Superior temporal gyrus (tissue), 1 donor: ENCODE measurements around the gene APCDD1.

Source experiments
- DNase-seq: peaks from one replicate; pipeline ENCODE4 v3.0.0-alpha.2; 2016; ENCODE audit errors: extremely low spot score

Gene APCDD1

GRCh38 chr18:10453806-10454680, at the start of gene APCDD1:
TSS of gene APCDD1 (plus strand) at chr18:10454635. CDS start at chr18:10454982, 347 bp downstream.
- peak; percentile 71 for DNase-seq

DNA sequence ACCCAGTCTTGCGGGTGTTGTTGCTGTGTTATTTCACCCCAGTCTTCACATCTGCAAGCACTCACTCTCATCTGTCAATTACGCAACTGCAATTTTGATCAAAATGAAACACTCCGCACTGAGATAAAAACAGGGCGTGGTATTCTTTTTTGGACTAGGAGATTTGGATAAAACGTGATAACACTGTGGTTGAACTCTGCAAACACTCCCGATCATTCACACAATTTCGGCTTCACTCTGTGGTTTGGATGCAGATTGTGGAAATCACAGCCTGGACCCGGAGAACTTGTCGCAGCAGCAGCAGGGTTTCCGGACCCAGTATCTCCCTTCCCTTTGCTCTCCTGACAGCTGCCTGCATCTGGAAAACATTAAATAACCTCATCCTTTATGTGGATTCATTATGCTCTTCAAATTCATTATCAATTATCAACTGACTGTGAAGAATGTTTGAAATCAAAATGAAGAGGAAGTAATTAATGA, 49.4 kb upstream of the APCDD1 start:
- DNase-seq: no peak

DNA sequence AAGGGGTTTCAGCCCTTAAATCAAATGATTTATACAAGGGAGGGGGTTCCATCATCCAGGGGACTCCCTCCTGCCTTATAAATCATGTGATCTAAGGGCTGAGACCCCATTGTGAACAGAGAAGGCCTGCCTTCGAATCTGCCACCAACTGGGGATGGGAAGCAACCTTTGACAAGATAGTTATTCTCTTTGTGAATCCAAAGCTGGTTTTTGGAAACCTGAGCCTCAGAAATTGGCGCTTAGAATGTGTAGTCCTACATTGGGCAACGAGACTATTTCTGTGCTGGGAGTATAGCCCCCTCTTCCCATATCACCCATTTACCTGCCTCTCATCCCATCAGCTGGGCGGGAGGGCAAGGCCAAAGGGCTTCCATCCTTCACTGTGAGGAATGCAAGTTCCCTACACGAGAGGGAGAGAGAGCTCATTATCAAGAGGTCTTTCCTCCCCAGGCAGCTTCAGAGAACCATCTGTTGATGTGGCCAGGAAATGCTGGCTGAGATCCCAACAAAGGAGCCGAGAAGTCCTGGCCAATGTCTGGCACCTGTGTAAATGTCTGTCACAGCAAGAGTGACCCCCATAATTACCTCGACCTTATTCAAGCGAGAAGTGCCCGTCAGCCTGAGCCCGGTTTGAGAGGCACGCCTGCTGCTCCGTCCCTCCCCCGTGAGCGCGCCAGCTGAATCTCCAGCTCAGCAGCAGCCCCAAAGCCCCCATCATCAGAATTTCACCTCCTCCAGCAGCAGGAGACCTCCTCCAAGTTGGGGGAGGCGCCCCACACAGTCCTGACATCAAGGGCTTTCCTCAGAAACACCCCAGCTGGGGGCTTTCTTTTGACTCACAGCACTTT, 48.4 kb upstream of the APCDD1 start:
- DNase-seq: no peak

- no peak for DNase-seq
Observed at GRCh38 chr18:10408131-10408530, 46.3 kb upstream of the APCDD1 start.

GRCh38 chr18:10409041-10409440, 45.4 kb upstream of the APCDD1 start:
- no peak for DNase-seq

DNA sequence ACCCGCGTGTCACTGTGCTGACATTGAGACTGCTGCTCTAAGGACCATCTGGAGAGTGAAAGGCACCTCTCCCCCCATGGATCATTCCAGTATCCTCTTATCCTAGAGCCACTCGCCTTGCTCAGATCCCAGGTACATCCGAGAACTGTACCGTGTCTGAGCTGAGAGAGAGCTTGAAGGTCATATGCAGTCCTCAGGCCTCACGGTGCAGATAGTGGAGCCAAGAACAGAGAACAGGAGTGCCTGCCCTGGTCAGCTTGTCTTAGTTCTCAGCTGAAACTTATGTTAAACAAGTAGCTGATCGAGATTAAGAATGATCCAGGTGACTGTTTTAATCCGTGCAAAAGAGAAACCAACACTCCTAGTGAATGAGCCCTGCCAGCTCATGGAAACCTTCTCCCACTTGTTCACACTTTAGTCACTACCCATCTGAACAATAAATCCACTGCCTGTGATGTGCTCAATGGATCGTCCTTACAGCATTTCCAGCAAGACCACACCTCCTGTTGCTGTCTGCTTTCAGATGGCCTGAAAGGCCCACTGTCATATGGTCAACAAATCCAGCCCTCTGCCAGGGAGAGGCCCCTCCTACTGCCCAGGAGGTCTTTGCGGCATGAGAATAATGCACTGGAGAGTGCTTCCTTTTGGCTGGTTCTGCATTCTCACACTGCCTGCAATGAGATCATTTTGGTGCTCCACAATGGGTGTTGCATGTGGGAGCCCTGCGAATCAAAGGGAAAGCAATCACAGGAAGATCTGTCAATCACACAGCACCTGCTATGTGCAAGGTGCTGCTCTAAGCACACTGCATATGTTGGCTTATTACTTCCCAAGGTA, 43.7 kb upstream of the APCDD1 start:
- DNase-seq: no peak

DNA sequence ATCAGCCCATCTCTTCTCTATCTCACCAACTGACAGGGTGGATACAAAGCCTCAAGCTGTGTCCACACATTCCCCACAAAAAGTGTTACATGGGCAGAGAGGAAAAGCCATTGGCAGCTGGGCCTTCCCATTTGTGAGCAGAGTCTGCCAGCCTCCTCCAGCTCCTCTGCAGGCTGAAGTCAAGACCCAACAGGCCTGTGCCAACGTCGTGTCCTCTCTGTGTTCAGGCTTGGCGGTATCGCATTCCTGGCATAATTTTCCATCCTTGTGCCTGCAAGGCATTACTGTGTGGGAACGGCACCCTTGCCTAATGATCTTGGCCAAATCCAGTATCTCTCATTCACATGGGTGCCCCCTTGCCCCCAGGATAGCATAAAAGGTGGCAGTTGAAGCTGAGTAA, 41.5 kb upstream of the APCDD1 start:
- no peak for DNase-seq

DNA sequence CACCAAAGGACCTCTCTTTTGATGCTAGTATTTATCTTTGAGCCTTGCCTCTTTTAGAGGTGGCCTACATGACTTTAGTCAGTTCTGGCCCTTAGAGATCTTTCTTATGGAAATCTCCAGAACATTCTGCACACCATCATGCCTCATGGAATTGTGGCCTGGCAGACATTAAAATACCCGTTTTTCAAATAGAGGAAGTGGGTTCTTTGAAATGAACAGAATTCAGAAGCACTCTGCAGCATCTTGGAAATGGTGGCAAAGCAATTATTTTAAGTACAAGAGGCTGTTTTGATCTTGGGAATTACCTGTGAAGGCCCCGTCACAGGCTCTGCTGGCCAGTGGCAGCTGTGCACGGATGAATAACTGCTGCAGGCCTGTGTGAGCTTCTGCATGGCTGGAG, 40.7 kb upstream of the APCDD1 start:
- no peak for DNase-seq

DNA sequence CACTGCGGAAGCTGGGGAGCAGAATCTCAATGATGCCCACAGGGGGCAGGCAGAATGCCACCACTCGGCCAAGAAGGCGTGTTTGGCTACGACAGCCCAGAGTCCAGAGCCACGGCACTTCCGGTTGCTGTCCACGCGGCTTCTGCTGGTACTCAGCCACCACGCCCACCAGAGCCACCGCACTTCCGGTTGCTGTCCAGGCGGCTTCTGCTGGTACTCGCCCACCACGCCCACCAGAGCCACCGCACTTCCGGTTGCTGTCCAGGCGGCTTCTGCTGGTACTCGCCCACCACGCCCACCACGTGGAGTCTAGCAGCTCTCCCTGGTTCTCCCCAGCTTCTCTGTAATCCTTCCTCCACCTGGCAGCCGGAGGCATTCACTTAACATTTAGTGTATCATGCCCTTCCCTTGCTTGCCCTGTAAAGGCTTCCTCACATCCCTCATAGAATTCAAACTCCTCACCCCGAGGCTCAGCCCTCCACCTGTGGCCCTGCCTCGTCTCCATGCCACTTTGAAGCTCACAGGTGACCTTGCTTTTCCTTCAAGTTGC, 40.1 kb upstream of the APCDD1 start:
- DNase-seq: no peak

- DNase-seq: no peak
Observed at GRCh38 chr18:10416065-10416464, 38.4 kb upstream of the APCDD1 start.

DNA sequence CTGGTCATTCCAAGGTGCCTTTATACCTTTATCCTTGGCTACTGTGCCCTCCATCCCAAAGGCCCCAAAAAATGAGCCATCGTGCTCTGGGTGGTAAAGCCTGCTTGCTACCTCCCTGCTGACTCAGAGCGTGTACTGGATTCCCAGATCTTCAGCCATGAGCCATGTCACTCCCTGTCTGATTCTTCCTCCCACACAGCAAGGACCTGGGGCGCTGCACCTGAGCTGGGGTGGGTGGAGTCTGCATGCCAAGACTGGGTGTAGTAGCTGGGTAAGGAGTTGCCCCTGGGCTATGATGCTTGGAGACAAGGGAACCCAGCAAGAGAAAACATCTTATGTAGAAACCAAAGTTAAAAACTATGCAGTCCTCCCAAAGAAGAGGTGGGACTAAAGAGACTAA, 37.2 kb upstream of the APCDD1 start:
- no peak for DNase-seq

DNA sequence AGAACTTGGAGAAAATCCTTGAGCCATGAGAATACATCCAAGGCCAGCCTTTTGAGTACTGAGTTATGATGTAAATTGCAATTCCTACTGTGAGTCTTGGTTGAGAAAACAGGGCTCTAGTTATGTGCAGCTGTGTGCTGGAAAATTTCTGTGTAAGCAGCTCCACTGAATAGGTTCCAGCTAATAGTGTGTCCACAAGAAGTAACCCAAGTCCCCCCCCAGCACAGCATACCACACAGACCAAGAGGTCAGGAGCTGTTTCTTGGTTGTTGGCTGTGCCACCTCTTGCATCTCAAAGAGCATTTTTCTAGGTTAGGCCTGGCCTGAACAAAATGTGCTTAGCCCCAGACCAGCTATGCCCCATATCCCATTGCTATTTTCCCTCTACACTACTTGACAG, 36.8 kb upstream of the APCDD1 start:
- no peak for DNase-seq

DNA sequence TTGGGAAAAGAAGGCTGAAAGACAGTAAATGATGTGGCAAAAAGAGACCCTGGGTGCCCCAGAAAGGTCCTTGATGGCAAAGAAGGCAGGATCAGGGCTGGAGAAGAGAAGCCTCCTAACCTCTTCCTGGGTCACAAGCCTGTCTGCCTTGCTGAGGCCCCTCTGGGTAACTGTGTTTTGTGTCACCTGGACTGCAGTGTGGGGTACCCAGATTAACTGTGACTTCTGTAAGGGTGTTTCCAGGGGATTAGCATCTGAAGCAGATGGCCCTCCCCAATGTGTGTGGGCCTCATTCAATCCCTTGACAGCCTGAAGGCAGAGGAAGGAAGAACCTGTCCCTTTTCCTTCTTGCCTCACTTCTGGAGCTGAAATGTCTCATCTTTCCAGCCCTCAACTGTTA, 35.6 kb upstream of the APCDD1 start:
- DNase-seq: no peak

DNA sequence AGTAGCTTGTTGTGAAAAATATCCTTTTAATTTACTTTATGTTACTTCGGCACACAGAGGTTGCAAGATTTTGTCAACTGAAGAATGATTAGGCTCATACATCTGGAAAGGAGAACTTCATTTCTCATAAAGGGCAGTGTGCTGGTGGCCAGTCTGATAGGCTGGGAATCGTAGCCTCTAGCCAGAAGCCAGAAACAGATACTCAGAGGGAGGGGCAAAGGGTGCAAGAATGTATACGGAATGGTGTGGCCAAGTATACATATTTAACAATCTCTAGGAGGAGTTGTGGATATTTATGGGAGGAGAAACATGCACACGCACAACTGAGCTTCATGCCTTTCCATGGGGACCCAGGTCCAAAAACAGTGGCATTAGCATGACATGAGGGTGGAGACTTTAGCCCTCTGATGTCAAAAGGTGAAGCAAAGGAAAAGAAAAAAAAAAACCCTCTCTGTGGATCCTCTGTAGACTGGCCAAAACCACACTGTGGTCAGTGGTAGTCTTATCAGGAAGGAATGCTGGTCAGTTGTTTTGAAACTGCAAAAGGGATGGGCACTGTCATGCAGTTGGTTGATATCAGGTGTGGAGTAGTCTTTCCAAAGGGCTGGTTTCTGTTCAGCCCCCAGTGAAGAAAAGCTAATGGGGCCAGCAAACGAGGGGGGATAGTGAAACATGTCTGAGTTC, 34.9 kb upstream of the APCDD1 start:
- no peak for DNase-seq

- no peak for DNase-seq
Observed at GRCh38 chr18:10420561-10421352, 33.7 kb upstream of the APCDD1 start.

- no peak for DNase-seq
Observed at GRCh38 chr18:10421859-10422258, 32.6 kb upstream of the APCDD1 start.

DNA sequence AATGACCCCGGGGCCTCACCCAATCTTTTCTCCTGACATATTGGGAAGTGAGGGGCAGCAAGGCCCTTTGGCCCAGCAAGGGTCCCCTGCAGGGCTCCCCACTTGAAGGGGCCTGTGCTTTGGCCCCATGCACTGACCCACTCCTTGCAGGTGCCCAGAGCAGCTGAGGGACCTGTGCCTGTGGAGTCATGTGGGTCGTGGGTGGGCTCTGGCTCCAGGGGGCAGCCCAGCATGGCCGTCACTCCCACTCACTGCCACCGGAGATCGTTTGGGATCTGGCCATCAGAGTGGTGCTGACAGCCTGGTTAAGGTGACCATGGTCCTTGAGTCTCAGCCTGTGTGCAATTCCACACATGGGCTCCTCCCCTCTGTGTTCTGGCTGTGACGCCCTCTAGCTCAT, 31.7 kb upstream of the APCDD1 start:
- no peak for DNase-seq

GRCh38 chr18:10424585-10425307, 29.7 kb upstream of the APCDD1 start:
- DNase-seq: no peak

DNA sequence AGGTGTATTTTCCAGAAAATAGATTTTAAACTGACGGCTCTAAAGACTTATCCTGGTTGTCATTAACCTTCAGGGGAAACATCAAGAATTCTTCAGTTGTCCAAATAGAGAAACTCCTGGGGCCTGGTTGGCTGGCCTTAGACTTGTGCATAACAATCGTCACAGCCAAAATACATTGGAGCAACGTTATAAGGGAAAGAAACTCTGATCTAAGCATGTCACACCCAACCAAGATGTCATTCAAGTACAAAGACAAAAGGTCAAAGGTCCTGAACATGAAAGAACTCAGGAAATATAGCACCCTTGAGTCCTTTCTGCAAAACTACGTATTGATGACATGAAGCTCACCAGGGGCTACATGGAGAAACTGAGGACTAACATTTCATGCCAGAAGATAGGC, 23.8 kb upstream of the APCDD1 start:
- DNase-seq: no peak
